ENCODE results near the gene VRK2.

DNA sequence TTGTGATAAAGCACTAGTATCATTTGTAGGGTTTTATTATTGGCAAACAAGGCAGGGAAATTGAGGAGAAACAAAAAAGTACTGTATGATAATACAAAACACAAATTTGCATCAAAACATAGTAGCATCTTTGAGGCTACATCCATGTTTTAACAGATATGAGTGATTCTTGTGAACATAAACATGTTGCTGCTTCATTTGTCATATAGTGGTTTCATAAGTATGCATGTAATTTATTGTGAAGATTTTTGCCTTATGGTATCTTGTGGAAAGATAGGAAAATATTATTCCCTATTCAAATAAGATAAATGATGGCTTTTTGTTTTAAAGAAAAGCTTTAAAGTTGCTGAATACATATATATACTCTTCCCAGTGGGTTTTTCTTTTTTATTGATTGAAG is 60.3 kb downstream of the VRK2 start:
- TF ChIP-seq CTCF (IDR thresholded peaks at IDR 0.05): no peak
- TF ChIP-seq POLR2A (IDR thresholded peaks at IDR 0.05): no peak
